ENCODE results near the gene EXOC6B. TPM values are rescaled to one million over a fixed set of nuclear protein-coding genes. Genes with fewer than 3 reads are reported as not detected.

EXOC6B gene
- total and polyA plus RNA-seq, 2 of the 8 experiments (the other 6 are each of a cell fraction or from before 2014, with no cell fraction given), result 13.5 to 33.0 TPM

DNA sequence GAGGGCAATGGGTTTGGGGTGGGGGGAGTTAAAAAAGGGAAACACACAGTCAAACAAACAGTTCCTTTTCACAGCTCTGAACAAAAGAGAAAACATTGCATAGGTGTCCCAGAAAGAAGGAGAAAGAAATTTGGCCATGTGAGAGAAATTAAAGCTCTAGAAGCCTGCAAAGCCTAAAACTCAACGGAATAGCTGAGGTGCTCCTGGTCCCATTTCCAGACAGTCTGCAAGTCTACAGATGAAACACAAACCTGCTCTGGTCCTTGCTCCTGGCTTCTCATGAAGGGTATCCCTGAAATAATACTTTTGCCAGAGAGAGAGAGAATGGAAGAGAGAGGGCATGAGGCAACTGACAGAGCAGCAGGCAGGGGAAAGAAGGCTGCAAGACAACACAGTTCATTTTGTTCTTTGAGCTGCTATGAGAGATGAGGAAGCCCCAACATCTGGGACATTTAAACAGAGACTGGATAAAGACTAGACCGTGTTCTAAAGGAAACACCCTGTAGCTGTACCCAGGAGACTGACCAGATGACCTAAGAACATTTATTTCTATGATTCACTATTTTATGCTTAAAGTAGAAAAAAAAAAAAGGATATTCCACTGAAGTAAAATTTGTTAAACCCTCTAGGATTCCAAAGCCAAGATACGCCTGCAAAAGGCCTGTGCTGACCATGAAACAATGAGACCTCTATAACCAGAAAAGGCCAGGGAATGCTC is 620.9 kb downstream of the EXOC6B start:
- no peaks in the 10 kb centered on the region for H4K20me1 ChIP-seq (replicated peaks in 1 of 2; ENCODE audit: control insufficient read depth in 1 of 2, insufficient read depth in 2 of 2, low read length in 2 of 2)
- FAIRE-seq, result no peak

More for the DNA sequence above, 620.9 kb downstream of the EXOC6B start:
- H2AK5ac ChIP-seq (ENCODE audit: low read depth, low read length), result no peak overlapping the region
- no peak overlapping the region for H3K56ac ChIP-seq (replicated peaks; ENCODE audit: insufficient read length, low read depth, low read length)
- CTCF ChIA-PET (ENCODE audit: partially characterized antibody), result interaction anchor here (0.7 to 1.2 kb wide), 3 partner anchors 15 to 688 kb away, joined by 3 read pairs; no protein-coding TSS in a partner anchor
- H3K79me2 ChIP-seq (ENCODE audit: control insufficient read depth in 1 of 2, insufficient read depth in 2 of 2, low read length in 2 of 2), result no peaks in the 10 kb centered on the region
- 86% methylated on average over 3 of the region's 3 CpGs; no CpG with 5 or more reads in 1 of the 2 experiments for WGBS, 2 experiments (ENCODE audit: extremely low coverage in 1 of 2, insufficient coverage in 1 of 2, insufficient read length in 1 of 2, insufficient replicate concordance in 2 of 2, low coverage in 1 of 2, low lambda C conversion rate in 2 of 2, missing lambda C conversion rate in 1 of 2)
- H2AFZ ChIP-seq (ENCODE audit: low read length), result no peak overlapping the region
- H3K79me1 ChIP-seq (ENCODE audit: low read depth, low read length), result no peaks in the 10 kb centered on the region
- H3K9me3 ChIP-seq (ENCODE audit: insufficient read depth in 2 of 2, low read depth in 1 of 2, low read length in 1 of 2), result no peaks in the 10 kb centered on the region
- H3K4me2 ChIP-seq (ENCODE audit: insufficient read depth in 1 of 2, low read depth in 2 of 2, low read length in 2 of 2), result no peak overlapping the region
- no peak overlapping the region for H2BK15ac ChIP-seq (ENCODE audit: low read length)
- no peak overlapping the region for H4K5ac ChIP-seq (ENCODE audit: insufficient read length, low read depth, low read length)
- no peaks in the 10 kb centered on the region for H3K36me3 ChIP-seq (ENCODE audit: control insufficient read depth in 2 of 4, insufficient read depth in 4 of 4, low read length in 3 of 4)
- TF ChIP-seq RNF2 (IDR thresholded peaks at IDR 0.05; ENCODE audit: borderline replicate concordance, low read depth, low read length, missing control alignments, poor library complexity, severe bottlenecking) (no peak), KDM4A (IDR thresholded peaks at IDR 0.05; ENCODE audit: low read depth, low read length, severe bottlenecking) (no peak), KDM5A (IDR thresholded peaks at IDR 0.05; ENCODE audit: low read length) (no peak), SP4 (IDR thresholded peaks at IDR 0.05; ENCODE audit: low read length) (no peak)
- no peak overlapping the region for H3K23ac ChIP-seq (ENCODE audit: insufficient read length)
- DNase-seq (ENCODE audit: low read depth in 1 of 2, low spot score in 2 of 2), result no peak
- H2BK120ac ChIP-seq (replicated peaks; ENCODE audit: low read depth, low read length), result no peak overlapping the region
- H4K91ac ChIP-seq (replicated peaks; ENCODE audit: insufficient read length, low read length), result no peak overlapping the region
- no peak overlapping the region for H3K9ac ChIP-seq (replicated peaks in 1 of 4; ENCODE audit: extremely low read depth in 1 of 4, low read depth in 3 of 4, low read length in 3 of 4)
- POLR2A ChIA-PET (ENCODE audit: partially characterized antibody), result no interaction called here
- H2BK12ac ChIP-seq (ENCODE audit: low read depth, low read length), result no peak overlapping the region
- H3K4me1 ChIP-seq (replicated peaks in 1 of 4; ENCODE audit: control insufficient read depth in 3 of 4, insufficient read depth in 4 of 4, low read length in 3 of 4), result no peaks in the 10 kb centered on the region
- H2BK20ac ChIP-seq (ENCODE audit: low read length), result no peak overlapping the region
- no peak overlapping the region for H3K4me3 ChIP-seq (ENCODE audit: extremely low read depth in 1 of 4, insufficient read depth in 2 of 4, low read depth in 3 of 4, low read length in 4 of 4)
- H2BK5ac ChIP-seq (ENCODE audit: low read depth, low read length), result no peak overlapping the region
- H3K18ac ChIP-seq (ENCODE audit: extremely low read depth, low read length), result no peak overlapping the region
- H4K8ac ChIP-seq (ENCODE audit: extremely low read depth, insufficient read depth, low read length), result no peak overlapping the region
- no peak overlapping the region for H3K27ac ChIP-seq (ENCODE audit: low read depth, low read length)
- H3K14ac ChIP-seq (ENCODE audit: insufficient read length), result no peak overlapping the region
- no peaks in the 10 kb centered on the region for H3K27me3 ChIP-seq (replicated peaks in 1 of 4; ENCODE audit: control insufficient read depth in 3 of 4, extremely low read depth in 1 of 4, insufficient read depth in 3 of 4, low read length in 3 of 4)
- no peak overlapping the region for H3K4ac ChIP-seq (replicated peaks; ENCODE audit: insufficient read length, low read depth, low read length)
- no peaks in the 10 kb centered on the region for H3K23me2 ChIP-seq (ENCODE audit: low read depth, low read length)
